A549 (cell line): Measurements from ENCODE around the gene DNAJC30. TPM values are rescaled to one million over a fixed set of nuclear protein-coding genes. Genes with fewer than 3 reads are reported as not detected.
"Not testable (repeated sequence)": the region's sequence is repeated elsewhere in the genome, so short reads cannot be mapped to it uniquely, and the experiment has no call there.

Source experiments
- ATAC-seq, 2 experiments: fragments of 200-7000 bp in 1 of 2; fragments of >200 bp in 1 of 2; cut with Nextera tagmentation in 1 of 2; cut with Tn5 transposase in 1 of 2; 3 replicates each; pipeline versions ENCODE4 v1.8.0 to v1.9.1; 2018 to 2020; ENCODE audit warnings: mild to moderate bottlenecking in 1 of 2, moderate library complexity in 1 of 2
- CTCF ChIA-PET: fragments of 300-600 bp; sonication (Branson Sonifier 250); formaldehyde crosslinking; extraction: SDS; loops from one replicate; lab custom pipeline; 2021; ENCODE audit warnings: antibody characterized with exemption, inconsistent platforms; lab: Yijun Ruan, JAX
- POLR2A ChIA-PET: fragments of 350-600 bp; formaldehyde crosslinking; extraction: SDS; loops from one replicate; lab custom pipeline; 2021; ENCODE audit warnings: antibody characterized with exemption, inconsistent platforms; lab: Yijun Ruan, JAX
- DNase-seq, 2 experiments: peaks; one replicate each; pipeline versions ENCODE4 v3.0.0 to v3.0.0-alpha.2; 2011 to 2016; ENCODE audit warnings: low read depth in 1 of 2, low spot score in 1 of 2
- FAIRE-seq: peaks from 2 replicates; lab custom pipeline; 2011; peaks lifted over from hg19 to GRCh38; lab: Jason Lieb, UNC
- H3K27ac ChIP-seq, 2 experiments: fragments of >200 bp; sonication (Bioruptor Twin); formaldehyde crosslinking; 3 replicates each; pipeline ENCODE4 v1.5.1; 2016 to 2017
- H3K4me1 ChIP-seq: fragments of >200 bp; sonication (Bioruptor Twin); formaldehyde crosslinking; 3 replicates; pipeline ENCODE4 v1.6.1; 2016
- H3K4me2 ChIP-seq: fragments of >200 bp; sonication (Bioruptor Twin); formaldehyde crosslinking; 3 replicates; pipeline ENCODE4 v1.6.1; 2016
- H3K4me3 ChIP-seq: fragments of >200 bp; sonication (Bioruptor Twin); formaldehyde crosslinking; 3 replicates; pipeline ENCODE4 v1.5.1; 2016
- H3K9me3 ChIP-seq: fragments of >200 bp; sonication (Bioruptor Twin); formaldehyde crosslinking; 3 replicates; pipeline ENCODE4 v1.6.1; 2016
- CEBPB ChIP-seq, 2 experiments: fragments of >200 bp in 1 of 2; sonication (Bioruptor Twin) in 1 of 2; formaldehyde crosslinking in 1 of 2; IDR thresholded peaks; 2 replicates each; pipeline ENCODE4 v1.6.1; 2012 to 2016
- CHD2 ChIP-seq: fragments of 150-350 bp; IDR thresholded peaks from 2 replicates; pipeline ENCODE4 v1.6.1; 2014; ENCODE audit warnings: low read length; ENCODE audit not compliant: partially characterized antibody
- EHMT2 ChIP-seq: fragments of 200-600 bp; sonication (generic); IDR thresholded peaks from 2 replicates; pipeline ENCODE4 v1.6.1; 2016; ENCODE audit warnings: antibody characterized with exemption, low read depth, mild to moderate bottlenecking, moderate library complexity
- EP300 ChIP-seq, 2 experiments: fragments of >200 bp; sonication (Bioruptor Twin); formaldehyde crosslinking; IDR thresholded peaks; 2 replicates in 1 of 2; 3 replicates in 1 of 2; pipeline ENCODE4 v1.6.1; 2016 to 2017
- FOSL2 ChIP-seq, 2 experiments: fragments of 450-650 bp in 1 of 2; fragments of >200 bp in 1 of 2; sonication (Bioruptor Twin) in 1 of 2; formaldehyde crosslinking; IDR thresholded peaks; 2 replicates each; pipeline versions ENCODE4 v1.5.0 to v1.6.1; 2016 to 2020; ENCODE audit warnings: mild to moderate bottlenecking in 1 of 2, moderate library complexity in 1 of 2
- FOXS1 ChIP-seq: fragments of 250-450 bp; sonication (Bioruptor Pico); IDR thresholded peaks from 2 replicates; pipeline ENCODE4 v1.5.0; 2020; ENCODE audit warnings: mild to moderate bottlenecking, moderate library complexity
- HDAC2 ChIP-seq: fragments of 200-600 bp; sonication (generic); IDR thresholded peaks from 2 replicates; pipeline ENCODE4 v1.6.1; 2016
- HOXB13 ChIP-seq: fragments of 250-450 bp; sonication (Bioruptor Pico); IDR thresholded peaks from 2 replicates; pipeline ENCODE4 v1.5.0; 2020; ENCODE audit warnings: low read depth, mild to moderate bottlenecking, moderate library complexity
- JUNB ChIP-seq: fragments of >200 bp; sonication (Bioruptor Twin); formaldehyde crosslinking; IDR thresholded peaks from 2 replicates; pipeline ENCODE4 v1.6.1; 2016
- KDM1A ChIP-seq: fragments of 200-600 bp; sonication (generic); IDR thresholded peaks from 2 replicates; pipeline ENCODE4 v1.6.1; 2016; ENCODE audit warnings: low read depth, mild to moderate bottlenecking
- KDM5A ChIP-seq: fragments of 200-600 bp; sonication (generic); IDR thresholded peaks from 2 replicates; pipeline ENCODE4 v1.6.1; 2016; ENCODE audit warnings: antibody characterized with exemption, mild to moderate bottlenecking
- NFE2L2 ChIP-seq: fragments of 150-350 bp; conservative IDR thresholded peaks from 2 replicates; pipeline ENCODE4 v1.6.1; 2014; ENCODE audit warnings: low read length
- NPAS2 ChIP-seq: fragments of 250-450 bp; sonication (Bioruptor Pico); IDR thresholded peaks from 2 replicates; pipeline ENCODE4 v1.8.0; 2022; ENCODE audit warnings: mild to moderate bottlenecking, moderate library complexity, borderline replicate concordance
- PHF8 ChIP-seq: fragments of 200-600 bp; sonication (generic); IDR thresholded peaks from 2 replicates; pipeline ENCODE4 v1.6.1; 2016; ENCODE audit warnings: low read depth, mild to moderate bottlenecking, antibody characterized with exemption, moderate library complexity, borderline replicate concordance
- POLR2A ChIP-seq: IDR thresholded peaks from 2 replicates; pipeline ENCODE4 v1.6.1; 2012; ENCODE audit warnings: mild to moderate bottlenecking, low read length
- POLR2AphosphoS2 ChIP-seq: conservative IDR thresholded peaks from 2 replicates; pipeline ENCODE4 v1.6.1; 2012; ENCODE audit warnings: low read length, improper control_type of control experiment, inconsistent platforms
- SREBF2 ChIP-seq: fragments of 450-650 bp; IDR thresholded peaks from 2 replicates; pipeline ENCODE4 v1.6.1; 2014; ENCODE audit warnings: mild to moderate bottlenecking, moderate library complexity
- TFCP2L1 ChIP-seq: fragments of 250-450 bp; sonication (Bioruptor Pico); IDR thresholded peaks from 2 replicates; pipeline ENCODE4 v1.5.0; 2021; ENCODE audit warnings: mild to moderate bottlenecking
- TP53 ChIP-seq: fragments of 250-450 bp; sonication (Bioruptor Pico); IDR thresholded peaks from 2 replicates; pipeline ENCODE4 v1.5.0; 2021; ENCODE audit warnings: mild to moderate bottlenecking, moderate library complexity
- ZFP36 ChIP-seq: fragments of 450-650 bp; IDR thresholded peaks from 2 replicates; pipeline ENCODE4 v1.6.1; 2014; ENCODE audit warnings: borderline replicate concordance; ENCODE audit not compliant: partially characterized antibody
- ZNF302 ChIP-seq: fragments of 250-450 bp; sonication (Bioruptor Pico); IDR thresholded peaks from 2 replicates; pipeline ENCODE4 v1.9.0; 2021; ENCODE audit warnings: inconsistent platforms, mild to moderate bottlenecking, moderate library complexity
- WGBS: methylation state at CpG from one replicate; pipeline ENCODE4 v1.1.6; 2017; ENCODE audit errors: missing lambda C conversion rate; 5-methylcytosine and 5-hydroxymethylcytosine counted together
- polyA plus RNA-seq, 4 experiments: library from polyadenylated mRNA; depleted of rRNA in 3 of 4; stranded (reverse); fragments of >200 nt; fragmentation: RNase III in 1 of 4; extraction: RNeasy Plus Mini Kit Qiagen cat#74134 plus additional on column Dnase treatment in 1 of 4; gene quantifications; 2 replicates in 3 of 4; 3 replicates in 1 of 4; pipeline ENCODE4 v1.2.3, GENCODE V29; 2011 to 2017
- TF ChIP-seq, protein P1 (sequence below): fragments of 250-450 bp; sonication (Bioruptor Pico); IDR thresholded peaks from 2 replicates; pipeline ENCODE4 v1.5.0; 2020; ENCODE audit warnings: low read depth, mild to moderate bottlenecking, moderate library complexity
- TF ChIP-seq, protein P2 (sequence below): fragments of 450-650 bp; IDR thresholded peaks from 2 replicates; pipeline ENCODE4 v1.6.1; 2014; ENCODE audit warnings: antibody characterized with exemption
- TF ChIP-seq, protein P3 (sequence below): fragments of >200 bp; sonication (Bioruptor Twin); formaldehyde crosslinking; IDR thresholded peaks from 3 replicates; pipeline ENCODE4 v1.5.1; 2016
- TF ChIP-seq, protein P4 (sequence below): IDR thresholded peaks from 2 replicates; pipeline ENCODE4 v1.6.1; 2012

The DNAJC30 gene
- polyA plus RNA-seq, 2 of the 4 experiments (the other 2 are of a cell fraction), result 5.7 to 8.9 TPM

DNA sequence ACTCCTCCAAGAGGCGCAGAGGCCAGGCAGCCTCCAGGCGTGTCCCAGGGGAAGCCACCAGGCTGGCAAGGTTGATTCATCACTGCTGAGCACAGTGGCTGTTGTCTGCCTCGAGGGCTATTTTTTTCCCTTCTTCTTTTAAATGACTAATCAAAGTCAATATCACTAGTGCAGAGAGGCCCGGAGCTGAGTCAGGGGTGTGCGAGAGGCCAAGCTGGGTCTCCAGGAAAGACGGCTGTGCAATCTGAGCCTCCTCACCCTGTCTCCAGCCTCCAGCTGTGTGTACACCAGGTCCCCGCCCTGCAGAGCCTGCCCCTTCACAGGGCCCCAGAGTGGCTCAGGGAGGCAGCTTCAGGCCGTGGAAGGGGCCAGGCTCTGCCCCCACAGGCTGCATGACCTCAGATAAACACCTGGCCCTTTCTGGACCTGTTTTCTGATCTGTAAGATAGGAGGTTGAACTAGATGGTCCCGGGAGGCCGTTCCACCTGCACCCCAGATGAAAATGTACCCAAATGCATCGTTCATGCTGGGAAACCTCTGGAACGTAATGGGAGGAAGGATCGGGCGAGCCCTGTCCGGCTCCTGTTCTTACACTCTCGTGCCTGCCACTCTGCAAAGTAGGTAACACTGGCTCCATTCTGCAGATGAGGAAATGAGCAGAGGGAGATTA, 32.5 kb upstream of the DNAJC30 start (continued):
- TF ChIP-seq, protein P1, sequence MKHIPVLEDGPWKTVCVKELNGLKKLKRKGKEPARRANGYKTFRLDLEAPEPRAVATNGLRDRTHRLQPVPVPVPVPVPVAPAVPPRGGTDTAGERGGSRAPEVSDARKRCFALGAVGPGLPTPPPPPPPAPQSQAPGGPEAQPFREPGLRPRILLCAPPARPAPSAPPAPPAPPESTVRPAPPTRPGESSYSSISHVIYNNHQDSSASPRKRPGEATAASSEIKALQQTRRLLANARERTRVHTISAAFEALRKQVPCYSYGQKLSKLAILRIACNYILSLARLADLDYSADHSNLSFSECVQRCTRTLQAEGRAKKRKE, result peak; percentile 31; the same call in 1 of the 2 replicates
- peak; percentile 36 for TF ChIP-seq POLR2A
- peak; percentile 99 for TF ChIP-seq FOSL2 (IDR thresholded peaks at IDR 0.05)
- peak; percentile 100 for TF ChIP-seq FOSL2 (CRISPR knock-in tag; IDR thresholded peaks at IDR 0.05)
- TF ChIP-seq, protein P2, sequence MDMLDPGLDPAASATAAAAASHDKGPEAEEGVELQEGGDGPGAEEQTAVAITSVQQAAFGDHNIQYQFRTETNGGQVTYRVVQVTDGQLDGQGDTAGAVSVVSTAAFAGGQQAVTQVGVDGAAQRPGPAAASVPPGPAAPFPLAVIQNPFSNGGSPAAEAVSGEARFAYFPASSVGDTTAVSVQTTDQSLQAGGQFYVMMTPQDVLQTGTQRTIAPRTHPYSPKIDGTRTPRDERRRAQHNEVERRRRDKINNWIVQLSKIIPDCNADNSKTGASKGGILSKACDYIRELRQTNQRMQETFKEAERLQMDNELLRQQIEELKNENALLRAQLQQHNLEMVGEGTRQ, result no peak
- peak; percentile 58 for TF ChIP-seq NFE2L2

DNA sequence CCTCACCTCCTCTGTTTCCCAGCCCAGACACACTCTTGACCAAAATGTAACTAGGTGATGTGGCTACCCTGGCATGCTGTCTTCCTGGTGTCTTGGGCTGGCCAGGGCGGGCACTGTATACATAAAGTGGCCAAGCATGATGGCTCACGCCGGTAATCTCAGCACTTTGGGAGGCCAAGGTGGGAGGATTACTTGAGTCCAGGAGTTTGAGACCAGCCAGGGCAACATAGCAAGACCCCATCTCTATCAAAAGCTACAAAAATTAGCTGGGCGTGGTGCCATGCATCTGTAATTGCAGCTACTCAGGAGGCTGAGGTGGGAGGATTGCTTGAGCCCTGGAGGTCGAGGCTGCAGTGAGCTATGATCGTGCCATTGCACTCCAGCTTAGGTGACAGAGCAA, 30.1 kb upstream of the DNAJC30 start:
- POLR2A ChIA-PET, result not testable (repeated sequence)

DNA sequence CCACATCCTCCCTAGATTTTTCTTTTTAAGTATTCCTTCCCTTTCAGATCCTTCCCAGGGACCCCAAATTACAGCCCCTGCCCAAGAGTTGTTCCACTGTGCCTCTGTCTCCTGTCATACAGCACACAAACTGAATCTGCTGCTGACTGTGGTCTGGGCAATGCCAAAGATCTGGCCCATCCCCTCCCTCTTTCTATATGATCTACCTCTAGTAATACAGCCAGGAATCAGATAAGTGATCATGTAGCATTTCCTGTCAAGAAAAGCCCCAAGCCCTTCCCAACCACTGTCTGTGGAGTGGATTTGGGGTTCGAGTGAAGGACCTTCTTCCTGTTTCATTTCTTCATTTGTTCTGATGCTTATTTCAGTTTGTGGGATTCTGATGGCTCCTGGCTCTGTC, 29.5 kb upstream of the DNAJC30 start:
- POLR2A ChIA-PET, result no interaction called here
- H3K27ac ChIP-seq, result peak overlapping the region; percentile 99 to 100

More for the DNA sequence above, 30.1 kb upstream of the DNAJC30 start:
- DNase-seq, H3K9me3 ChIP-seq, ATAC-seq, FAIRE-seq, H3K4me3 ChIP-seq: not testable (repeated sequence)
- 88% methylated on average over 6 of the region's 6 CpGs for WGBS
- peaks cover 92% of the 10 kb centered on the region for H3K4me1 ChIP-seq
- CTCF ChIA-PET, result interaction anchor here (0.9 to 8.4 kb wide), 7 partner anchors 13 to 106 kb away, joined by 3 to 105 read pairs (median 8); no protein-coding TSS in a partner anchor
- H3K27ac ChIP-seq, result peak overlapping the region; percentile 99 to 100
- H3K4me2 ChIP-seq, result peak overlapping the region; percentile 100

DNA sequence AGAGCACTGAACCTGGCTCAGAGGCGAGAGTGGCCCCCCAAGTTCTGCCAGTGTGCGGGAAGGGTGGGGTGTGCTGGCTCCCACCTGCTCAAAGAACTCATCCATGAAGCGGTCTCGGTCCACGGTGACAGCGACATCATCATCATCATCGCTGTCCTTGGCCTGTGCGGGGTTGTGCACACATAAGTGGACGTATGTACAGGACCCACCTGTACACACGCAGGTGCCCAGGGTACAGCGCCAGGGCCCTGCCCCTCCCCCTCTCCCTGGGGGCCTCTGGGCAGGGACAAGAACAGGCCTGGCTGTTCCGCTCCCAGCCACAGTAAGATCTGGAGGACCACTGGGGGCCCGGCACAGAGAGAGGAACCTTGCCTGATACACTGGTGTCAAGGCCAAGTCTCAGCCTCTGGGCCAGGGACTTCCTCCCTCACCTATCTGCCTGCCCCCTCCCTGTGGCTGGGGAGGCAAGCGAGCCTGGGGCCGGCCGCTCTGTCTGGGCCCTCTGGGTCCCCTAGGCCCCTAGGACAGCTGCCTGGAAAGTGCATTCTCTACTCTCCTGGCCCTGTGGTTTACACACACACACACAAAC, 25.8 kb upstream of the DNAJC30 start:
- Histone ChIP-seq H3K9me3 (no peaks in the 10 kb centered on the region), H3K4me1 (peaks cover 93% of the 10 kb centered on the region), H3K4me2 (peak overlapping the region; percentile 10; the same call in 1 of the 3 replicates), H3K4me3 (no peak overlapping the region)
- CTCF ChIA-PET, result interaction anchor here (0.7 to 4.4 kb wide), 4 partner anchors 7 to 102 kb away, joined by 3 to 57 read pairs (median 4); no protein-coding TSS in a partner anchor
- FAIRE-seq, result no peak
- DNase-seq, result no peak
- 94% methylated on average over 16 of the region's 16 CpGs for WGBS
- TF ChIP-seq, protein P3, sequence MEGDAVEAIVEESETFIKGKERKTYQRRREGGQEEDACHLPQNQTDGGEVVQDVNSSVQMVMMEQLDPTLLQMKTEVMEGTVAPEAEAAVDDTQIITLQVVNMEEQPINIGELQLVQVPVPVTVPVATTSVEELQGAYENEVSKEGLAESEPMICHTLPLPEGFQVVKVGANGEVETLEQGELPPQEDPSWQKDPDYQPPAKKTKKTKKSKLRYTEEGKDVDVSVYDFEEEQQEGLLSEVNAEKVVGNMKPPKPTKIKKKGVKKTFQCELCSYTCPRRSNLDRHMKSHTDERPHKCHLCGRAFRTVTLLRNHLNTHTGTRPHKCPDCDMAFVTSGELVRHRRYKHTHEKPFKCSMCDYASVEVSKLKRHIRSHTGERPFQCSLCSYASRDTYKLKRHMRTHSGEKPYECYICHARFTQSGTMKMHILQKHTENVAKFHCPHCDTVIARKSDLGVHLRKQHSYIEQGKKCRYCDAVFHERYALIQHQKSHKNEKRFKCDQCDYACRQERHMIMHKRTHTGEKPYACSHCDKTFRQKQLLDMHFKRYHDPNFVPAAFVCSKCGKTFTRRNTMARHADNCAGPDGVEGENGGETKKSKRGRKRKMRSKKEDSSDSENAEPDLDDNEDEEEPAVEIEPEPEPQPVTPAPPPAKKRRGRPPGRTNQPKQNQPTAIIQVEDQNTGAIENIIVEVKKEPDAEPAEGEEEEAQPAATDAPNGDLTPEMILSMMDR, result no peak
- TF ChIP-seq TP53 (CRISPR knock-in tag) (no peak), EHMT2 (no peak), POLR2AphosphoS2 (no peak), CEBPB (IDR thresholded peaks at IDR 0.05) (no peak), FOXS1 (CRISPR knock-in tag) (no peak), ZNF302 (CRISPR knock-in tag) (no peak), ZFP36 (no peak), FOSL2 (IDR thresholded peaks at IDR 0.05) (no peak), FOSL2 (CRISPR knock-in tag; IDR thresholded peaks at IDR 0.05) (no peak), HOXB13 (CRISPR knock-in tag) (no peak), KDM1A (no peak), TFCP2L1 (CRISPR knock-in tag) (no peak), EP300 (IDR thresholded peaks at IDR 0.05) (no peak), NPAS2 (CRISPR knock-in tag) (no peak), JUNB (no peak), SREBF2 (no peak), CHD2 (no peak), KDM5A (no peak)
- TF ChIP-seq, protein P4, sequence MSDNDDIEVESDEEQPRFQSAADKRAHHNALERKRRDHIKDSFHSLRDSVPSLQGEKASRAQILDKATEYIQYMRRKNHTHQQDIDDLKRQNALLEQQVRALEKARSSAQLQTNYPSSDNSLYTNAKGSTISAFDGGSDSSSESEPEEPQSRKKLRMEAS, result no peak
- TF ChIP-seq, all 56 proteins: peak for 0
- no peak for ATAC-seq
- POLR2A ChIA-PET, result no interaction called here
- peak overlapping the region; percentile 99 to 100 for H3K27ac ChIP-seq

More for the DNA sequence above, 29.5 kb upstream of the DNAJC30 start:
- H3K4me3 ChIP-seq, result no peak overlapping the region
- no peak for FAIRE-seq
- WGBS, result 63% methylated on average over 1 of the region's 1 CpG
- no peak for ATAC-seq
- no peak for TF ChIP-seq PHF8
- TF ChIP-seq FOXS1 (CRISPR knock-in tag), result no peak
- peak; percentile 96 for TF ChIP-seq KDM1A
- peak; percentile 88 for TF ChIP-seq HDAC2
- H3K4me2 ChIP-seq, result peak overlapping the region; percentile 100
- H3K9me3 ChIP-seq, result no peaks in the 10 kb centered on the region
- peaks cover 96% of the 10 kb centered on the region for H3K4me1 ChIP-seq
- CTCF ChIA-PET, result interaction anchor here (0.9 to 8.4 kb wide), 6 partner anchors 13 to 106 kb away, joined by 3 to 105 read pairs (median 11); no protein-coding TSS in a partner anchor
- DNase-seq, result no peak
